ENCODE data around the gene XKRX.

The XKRX gene

GRCh38 chrX:100928660-100929613 is at the start of gene XKRX:
TSS of gene XKRX (minus strand) at chrX:100928917. CDS start at chrX:100928304, 613 bp downstream.
- in situ Hi-C loops (cut with MboI; ENCODE audit: low pct_unique_long_range_greater_than_20kb, low sequenced_read_pairs, unreplicated experiment), result no loop called here
- peak; percentile 28 for DNase-seq (ENCODE audit: low spot score)
- TF ChIP-seq CTCF (IDR thresholded peaks at IDR 0.05; ENCODE audit: extremely low read depth, insufficient read depth, missing control alignments), result no peak

- DNase-seq (ENCODE audit: low spot score), result no peak
- TF ChIP-seq CTCF (IDR thresholded peaks at IDR 0.05; ENCODE audit: extremely low read depth, insufficient read depth, missing control alignments), result no peak
Measured at GRCh38 chrX:100976211-100976610, 47.5 kb upstream of the XKRX start.

GRCh38 chrX:100975212-100975611 is 46.5 kb upstream of the XKRX start:
- TF ChIP-seq CTCF (IDR thresholded peaks at IDR 0.05; ENCODE audit: extremely low read depth, insufficient read depth, missing control alignments), result no peak
- in situ Hi-C loops (cut with MboI; ENCODE audit: low pct_unique_long_range_greater_than_20kb, low sequenced_read_pairs, unreplicated experiment), result no loop called here
- no peak for DNase-seq (ENCODE audit: low spot score)

More at GRCh38 chrX:100976211-100976610, 47.5 kb upstream of the XKRX start:
- in situ Hi-C loops (cut with MboI; ENCODE audit: low pct_unique_long_range_greater_than_20kb, low sequenced_read_pairs, unreplicated experiment), result no loop called here

- no peak for DNase-seq (ENCODE audit: low spot score)
- in situ Hi-C loops (cut with MboI; ENCODE audit: low pct_unique_long_range_greater_than_20kb, low sequenced_read_pairs, unreplicated experiment), result no loop called here
- no peak for TF ChIP-seq CTCF (IDR thresholded peaks at IDR 0.05; ENCODE audit: extremely low read depth, insufficient read depth, missing control alignments)
Measured at GRCh38 chrX:100973411-100973810, 44.7 kb upstream of the XKRX start.

GRCh38 chrX:100969936-100970335 is 41.2 kb upstream of the XKRX start:
- in situ Hi-C loops (cut with MboI; ENCODE audit: low pct_unique_long_range_greater_than_20kb, low sequenced_read_pairs, unreplicated experiment), result no loop called here
- DNase-seq (ENCODE audit: low spot score), result no peak
- no peak for TF ChIP-seq CTCF (IDR thresholded peaks at IDR 0.05; ENCODE audit: extremely low read depth, insufficient read depth, missing control alignments)

- TF ChIP-seq CTCF (IDR thresholded peaks at IDR 0.05; ENCODE audit: extremely low read depth, insufficient read depth, missing control alignments), result no peak
- in situ Hi-C loops (cut with MboI; ENCODE audit: low pct_unique_long_range_greater_than_20kb, low sequenced_read_pairs, unreplicated experiment), result no loop called here
- DNase-seq (ENCODE audit: low spot score), result no peak
Measured at GRCh38 chrX:100969408-100969807, 40.7 kb upstream of the XKRX start, which contains the start of gene ARL13A. TSS of gene ARL13A (plus strand) at chrX:100969708. CDS start at chrX:100973690, 3,982 bp downstream.

Measured in GM13977 (cell line).